Hepatocyte (in vitro differentiated cells): ENCODE results near the gene ZNF462.

Experiments used
- EZH2 ChIP-seq: fragments of 200-600 bp; sonication (generic); IDR thresholded peaks from 2 replicates; pipeline ENCODE4 v1.6.1; 2016; ENCODE audit warnings: antibody characterized with exemption, mild to moderate bottlenecking, borderline replicate concordance
- TF ChIP-seq, protein P1 (sequence below): fragments of 200-600 bp; sonication (generic); IDR thresholded peaks from 2 replicates; pipeline ENCODE4 v1.5.1; 2016; ENCODE audit warnings: antibody characterized with exemption, mild to moderate bottlenecking; ENCODE audit not compliant: poor library complexity

DNA sequence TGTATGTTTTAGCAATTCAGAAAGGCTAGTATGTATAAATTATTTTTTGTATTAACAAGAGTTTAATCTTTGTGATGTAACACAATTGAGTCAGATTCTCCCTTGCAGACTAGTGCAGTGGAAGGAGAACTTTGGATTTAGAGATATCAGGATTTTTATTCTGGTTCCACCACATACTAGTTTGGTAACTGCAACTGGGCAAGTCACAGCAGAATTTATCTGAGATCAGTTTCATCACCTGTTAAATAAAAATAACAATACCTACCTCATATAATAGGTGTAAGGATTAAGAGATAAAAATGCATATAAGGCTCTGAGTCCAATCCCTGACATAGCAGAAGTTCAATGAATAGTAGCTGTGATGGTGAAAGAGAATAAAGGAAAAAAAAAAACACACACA, 34.0 kb upstream of the ZNF462 start:
- TF ChIP-seq, protein P1, sequence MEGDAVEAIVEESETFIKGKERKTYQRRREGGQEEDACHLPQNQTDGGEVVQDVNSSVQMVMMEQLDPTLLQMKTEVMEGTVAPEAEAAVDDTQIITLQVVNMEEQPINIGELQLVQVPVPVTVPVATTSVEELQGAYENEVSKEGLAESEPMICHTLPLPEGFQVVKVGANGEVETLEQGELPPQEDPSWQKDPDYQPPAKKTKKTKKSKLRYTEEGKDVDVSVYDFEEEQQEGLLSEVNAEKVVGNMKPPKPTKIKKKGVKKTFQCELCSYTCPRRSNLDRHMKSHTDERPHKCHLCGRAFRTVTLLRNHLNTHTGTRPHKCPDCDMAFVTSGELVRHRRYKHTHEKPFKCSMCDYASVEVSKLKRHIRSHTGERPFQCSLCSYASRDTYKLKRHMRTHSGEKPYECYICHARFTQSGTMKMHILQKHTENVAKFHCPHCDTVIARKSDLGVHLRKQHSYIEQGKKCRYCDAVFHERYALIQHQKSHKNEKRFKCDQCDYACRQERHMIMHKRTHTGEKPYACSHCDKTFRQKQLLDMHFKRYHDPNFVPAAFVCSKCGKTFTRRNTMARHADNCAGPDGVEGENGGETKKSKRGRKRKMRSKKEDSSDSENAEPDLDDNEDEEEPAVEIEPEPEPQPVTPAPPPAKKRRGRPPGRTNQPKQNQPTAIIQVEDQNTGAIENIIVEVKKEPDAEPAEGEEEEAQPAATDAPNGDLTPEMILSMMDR: no peak
- TF ChIP-seq EZH2: no peak
